HG03565 (cell line): ENCODE results near the gene CYRIA.
A peak's percentile ranks its signal among the peaks of the same experiment; 100 is the strongest.

ENCODE experiments used
- ATAC-seq: cut with Tn5 transposase; IDR thresholded peaks from one replicate; pipeline ENCODE4 v1.9.1; 2021; ENCODE audit warnings: mild to moderate bottlenecking, moderate library complexity; ENCODE audit not compliant: unreplicated experiment

The CYRIA gene

DNA sequence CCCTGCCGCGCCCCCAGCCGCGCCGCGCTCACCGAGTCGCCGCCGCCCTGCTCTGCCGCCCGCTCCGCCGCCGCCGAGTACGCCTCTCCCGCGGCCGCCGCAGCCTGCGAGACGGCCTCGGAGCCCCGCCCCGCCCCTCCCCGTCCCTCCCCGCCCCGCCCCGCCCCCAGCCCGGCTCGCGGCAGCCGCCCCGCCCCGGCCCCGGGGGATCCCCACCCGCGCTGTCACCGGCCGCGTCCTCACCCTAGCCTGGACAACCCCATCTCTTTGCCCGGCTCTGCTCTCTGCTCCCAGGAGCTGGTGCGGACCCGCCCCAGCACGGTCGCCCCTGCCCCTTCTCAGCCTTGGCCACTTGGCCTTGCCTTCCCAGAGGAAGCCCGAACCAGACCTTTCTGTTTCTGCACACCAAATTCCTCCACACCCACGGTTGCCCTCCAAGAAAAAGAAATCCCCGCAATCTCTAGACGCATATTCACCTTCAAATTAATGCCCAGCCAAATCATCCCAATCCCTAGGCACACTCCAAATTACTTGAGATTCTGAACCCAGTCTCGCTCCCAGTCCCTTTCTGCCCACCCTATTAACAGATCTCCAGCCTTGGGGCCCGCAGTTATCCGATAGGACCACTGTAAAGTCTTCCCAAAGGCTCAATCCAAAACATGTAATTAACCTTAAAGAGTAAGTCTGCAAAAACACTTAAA lies at the start of gene CYRIA:
Gene CYRIA (minus strand): TSS at position 87 of the 701 bp plus-strand sequence. CDS start 77,715 bp downstream, outside the sequence.
- peak; percentile 31 for ATAC-seq

DNA sequence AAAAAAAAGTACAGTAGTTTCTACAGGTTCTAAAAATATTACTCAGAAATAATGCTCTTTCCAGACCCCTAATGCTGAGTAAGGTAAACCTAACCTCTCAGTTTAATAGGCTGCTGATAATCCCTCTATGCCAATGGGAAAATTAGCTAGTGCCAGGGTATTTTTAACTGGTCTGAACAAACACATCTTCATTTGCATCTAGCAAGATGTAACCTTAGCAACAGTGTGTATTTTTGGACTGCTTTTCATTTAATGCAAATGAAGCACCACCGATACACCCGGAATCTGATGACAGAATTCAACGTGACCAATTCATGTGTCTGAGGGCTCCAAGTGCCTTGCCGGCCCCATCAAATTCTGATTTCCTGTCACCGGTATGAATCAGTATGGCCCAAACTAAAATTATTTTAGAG lies 47.4 kb upstream of the CYRIA start:
- ATAC-seq: peak; percentile 97

DNA sequence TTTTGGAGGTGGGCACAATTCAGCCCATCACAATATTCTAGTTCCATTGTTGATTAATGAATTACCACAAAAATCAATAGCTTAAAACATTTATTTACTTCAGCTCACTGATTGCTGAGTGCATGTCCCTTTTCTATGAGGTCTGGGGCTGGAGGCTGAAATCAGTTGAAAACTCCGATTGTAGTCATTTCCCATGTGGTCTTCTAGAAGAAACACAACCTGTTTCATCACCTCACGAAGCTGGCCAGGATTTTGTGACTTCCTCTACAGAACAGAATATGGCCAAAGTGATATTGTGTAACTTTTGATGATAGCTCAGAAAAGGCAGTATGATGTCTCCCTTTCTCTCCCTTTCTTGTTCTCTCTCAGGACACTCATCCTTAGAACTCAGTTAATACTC lies 44.1 kb upstream of the CYRIA start:
- no peak for ATAC-seq

DNA sequence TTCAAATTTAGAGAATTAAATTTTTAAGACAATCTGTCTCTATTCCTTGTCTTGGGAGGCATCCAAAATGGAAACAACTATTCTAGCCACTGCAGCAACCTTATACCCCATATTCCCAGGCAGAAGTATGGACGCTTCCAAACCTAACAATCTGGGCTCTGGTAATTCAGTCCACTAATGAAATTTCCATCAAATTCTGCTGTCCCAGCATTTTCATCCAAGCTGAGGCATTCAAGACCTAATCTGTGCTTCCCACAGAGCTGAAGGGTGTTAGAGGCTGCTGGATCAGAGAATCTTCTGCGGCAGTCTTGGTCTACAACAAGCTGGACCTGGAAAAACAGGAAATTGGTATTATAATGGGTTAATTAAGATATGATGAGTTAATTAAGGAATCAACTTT lies 42.5 kb upstream of the CYRIA start:
- ATAC-seq: no peak

DNA sequence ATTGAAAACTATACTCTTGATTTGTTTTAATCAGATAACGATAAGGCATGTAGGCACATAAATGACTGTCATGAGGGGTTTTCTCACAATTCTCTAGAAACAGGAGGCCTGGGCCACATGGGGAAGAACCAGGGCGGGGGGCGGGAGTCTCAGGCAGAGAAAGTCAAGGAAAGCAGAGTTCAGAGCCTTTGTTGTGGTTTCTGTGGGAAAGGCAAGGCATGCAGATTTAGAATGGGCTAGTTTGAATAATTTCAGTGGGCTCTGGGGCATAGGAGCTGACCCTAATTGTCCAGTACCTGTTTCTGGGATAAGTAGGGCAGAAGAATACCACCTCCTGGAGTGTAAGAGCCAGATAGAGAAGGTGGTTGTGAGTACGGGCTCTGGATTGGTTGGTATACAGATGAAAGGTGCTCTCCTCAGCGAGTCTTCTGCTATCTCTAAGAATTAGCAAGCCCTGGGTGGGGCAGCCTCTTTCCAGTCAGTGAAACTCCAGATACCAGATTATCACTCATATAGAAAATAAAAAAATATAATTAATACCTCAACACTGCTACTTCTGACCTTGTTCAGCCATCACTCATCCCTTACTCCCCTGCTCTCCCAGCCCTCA lies 41.5 kb upstream of the CYRIA start:
- no peak for ATAC-seq

DNA sequence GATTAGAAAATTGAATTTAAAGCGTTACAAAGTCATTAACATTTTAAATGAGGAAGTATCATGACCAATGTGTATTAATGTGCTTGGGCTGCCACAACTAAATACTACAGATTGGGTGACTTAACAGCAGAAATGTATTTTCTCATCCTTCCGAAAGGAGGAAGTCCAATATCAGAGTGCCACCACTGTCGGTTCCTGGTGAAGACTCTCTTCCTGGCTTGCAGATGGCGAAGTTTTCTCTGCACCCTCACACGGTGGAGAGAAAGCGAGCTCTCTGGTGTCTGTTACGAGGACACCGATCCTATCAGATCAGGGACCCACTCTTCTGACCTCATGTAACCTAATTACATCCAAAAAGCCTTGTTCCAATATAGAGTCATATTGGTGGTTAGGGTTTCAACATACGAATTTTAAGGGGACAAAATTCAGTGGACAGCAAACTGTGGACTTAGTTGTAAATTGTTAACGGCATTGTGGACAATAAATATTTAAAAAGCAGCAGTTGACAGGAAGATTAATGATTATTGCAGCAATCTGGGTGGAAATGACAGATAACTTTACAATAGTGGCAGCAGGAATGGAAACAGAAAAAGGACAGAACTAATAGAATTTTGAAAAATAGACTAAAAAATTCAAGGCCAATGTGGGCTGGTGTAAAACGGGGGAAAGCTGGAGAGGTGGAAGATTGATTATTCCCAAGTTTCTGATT lies 35.1 kb upstream of the CYRIA start:
- ATAC-seq: no peak

DNA sequence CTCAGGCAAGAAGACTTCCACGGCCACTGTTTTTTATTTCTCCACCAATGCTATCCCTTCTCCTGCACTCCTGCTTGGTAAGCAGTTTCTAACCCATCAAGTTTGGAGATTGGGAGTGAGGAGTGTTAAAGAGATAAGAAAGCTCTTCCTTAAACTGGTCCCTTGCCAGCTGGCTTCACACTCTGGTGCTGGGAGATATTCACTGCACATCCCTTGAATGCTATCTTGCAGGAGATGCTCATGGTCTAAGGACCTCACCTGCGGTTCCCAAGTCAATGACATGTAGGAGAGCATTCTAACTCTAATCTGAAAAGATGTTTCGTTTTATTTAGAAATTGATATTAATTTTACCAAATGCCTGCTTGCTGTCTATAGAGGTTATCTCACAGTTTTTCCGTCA lies 28.2 kb upstream of the CYRIA start:
- ATAC-seq: no peak

DNA sequence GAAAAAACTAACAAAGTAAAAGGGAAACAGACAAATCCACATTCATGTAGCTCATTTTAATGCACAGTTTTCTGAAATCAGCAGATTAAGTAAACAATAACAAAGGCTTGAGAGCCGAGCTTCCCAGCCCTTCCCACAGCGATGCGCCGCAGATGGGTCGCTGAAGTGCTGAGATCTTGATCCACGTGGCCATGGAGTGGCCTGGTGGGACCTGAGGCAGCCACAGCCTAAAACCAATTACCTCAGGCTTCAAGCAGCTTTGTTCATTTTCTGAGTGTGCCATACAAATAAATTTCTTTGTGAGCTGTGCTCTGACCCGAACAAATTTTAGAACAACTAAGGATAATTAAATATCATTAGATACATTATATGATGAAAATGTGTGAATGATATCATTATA lies 25.6 kb upstream of the CYRIA start:
- ATAC-seq: no peak

DNA sequence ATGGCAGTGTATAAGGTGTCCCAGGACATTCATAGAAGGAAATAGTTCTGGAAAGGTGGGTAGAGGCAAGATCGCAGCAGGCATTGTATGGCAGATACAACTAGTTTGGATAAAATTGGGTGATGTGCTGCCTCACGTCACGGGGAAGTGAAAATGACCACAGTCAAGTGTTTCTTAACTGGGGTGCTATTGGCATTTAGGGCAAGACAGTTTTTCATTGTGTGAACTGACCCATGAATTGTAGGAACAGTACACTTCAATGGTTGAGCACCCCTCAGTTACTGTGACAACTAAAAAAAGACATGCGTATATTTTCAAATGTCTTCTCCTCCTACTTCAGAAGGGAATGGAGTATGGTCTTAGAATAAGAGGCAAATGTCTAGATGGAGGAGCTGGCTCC lies 22.3 kb upstream of the CYRIA start:
- ATAC-seq: no peak

DNA sequence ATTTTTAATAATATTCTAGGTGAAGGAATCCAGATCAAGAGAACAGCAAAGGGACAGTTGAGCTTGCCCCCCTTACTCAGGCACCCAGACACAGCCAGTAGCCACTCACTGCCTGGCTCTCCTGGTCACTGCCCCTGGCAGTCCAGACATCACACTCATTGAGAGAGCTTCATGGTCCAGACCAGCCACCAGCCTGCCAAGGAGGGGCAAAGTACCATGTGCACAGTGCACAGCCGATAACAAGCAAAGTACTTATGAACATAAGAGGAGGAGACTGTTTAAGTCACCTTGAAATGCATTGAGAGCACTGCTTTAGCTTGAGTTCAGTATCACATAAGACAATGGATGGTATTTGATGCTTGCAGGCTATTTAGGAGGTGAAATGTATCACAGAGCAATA lies 21.6 kb upstream of the CYRIA start:
- ATAC-seq: no peak

DNA sequence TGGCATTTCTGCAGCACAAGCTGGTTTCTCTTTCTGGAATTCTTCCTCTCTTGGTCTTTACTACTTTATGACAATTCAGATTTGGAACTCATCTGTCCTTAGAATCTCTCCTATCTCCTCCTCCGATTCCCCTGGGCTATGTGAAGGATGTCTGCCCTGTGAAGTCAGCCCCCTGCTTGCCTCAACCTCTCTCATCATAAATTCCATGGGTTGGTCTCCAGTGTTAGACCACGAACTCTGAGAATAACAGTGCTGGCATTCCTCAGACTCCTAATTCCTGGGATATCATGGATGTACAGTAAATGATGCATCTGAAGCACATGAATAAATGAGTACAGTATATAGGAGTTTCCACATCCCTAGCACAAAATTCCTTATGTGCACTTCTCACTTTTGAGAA lies 21.0 kb upstream of the CYRIA start:
- no peak for ATAC-seq

DNA sequence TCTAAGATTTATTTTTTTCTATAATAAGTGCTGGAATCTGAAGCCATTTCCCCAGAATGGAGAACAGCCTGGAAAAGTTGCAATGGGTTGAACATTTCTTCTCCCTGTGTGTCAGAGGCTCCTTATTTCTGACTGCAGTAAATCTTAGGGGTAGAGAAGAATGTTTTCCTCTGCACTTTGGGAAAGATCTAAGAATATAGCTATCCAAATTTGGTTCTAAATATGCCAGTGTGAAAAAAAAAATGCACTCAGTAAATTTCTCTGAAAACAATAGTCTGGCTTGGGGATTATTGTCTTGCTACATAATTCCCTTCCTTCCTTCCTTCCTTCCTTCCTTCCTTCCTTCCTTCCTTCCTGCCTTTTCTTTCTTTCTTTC lies 19.7 kb upstream of the CYRIA start:
- no peak for ATAC-seq

DNA sequence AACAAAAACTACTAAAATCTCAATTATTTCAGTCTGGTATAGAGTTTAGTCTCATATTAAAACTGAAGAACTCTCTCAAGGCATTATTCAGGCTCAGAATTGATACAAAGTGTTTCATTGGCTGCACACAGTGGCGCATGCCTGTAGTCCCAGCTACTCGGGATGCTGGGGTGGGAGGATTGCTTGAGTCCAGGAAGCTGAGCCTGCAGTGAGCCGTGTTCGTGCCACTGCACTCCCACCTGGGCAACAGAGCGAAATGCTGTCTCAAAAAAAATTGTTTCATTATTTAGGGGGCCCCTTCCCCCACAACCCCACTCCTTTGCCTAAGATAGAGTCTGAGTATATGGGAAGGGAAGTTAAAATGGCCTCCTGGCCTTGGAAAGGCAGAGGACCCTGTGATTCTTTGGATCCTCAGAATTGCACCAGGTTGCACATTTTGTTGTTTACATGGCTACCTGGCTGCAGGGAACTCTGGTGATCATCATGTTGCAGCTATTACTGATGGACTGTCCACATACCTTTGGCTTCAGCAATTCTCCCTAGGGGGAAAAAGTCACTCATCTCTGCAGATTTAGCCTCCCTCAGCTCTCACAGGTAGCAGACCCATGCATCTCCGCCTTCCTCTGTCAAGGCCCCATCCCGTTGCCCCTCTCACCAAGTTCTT lies 19.2 kb upstream of the CYRIA start:
- no peak for ATAC-seq

DNA sequence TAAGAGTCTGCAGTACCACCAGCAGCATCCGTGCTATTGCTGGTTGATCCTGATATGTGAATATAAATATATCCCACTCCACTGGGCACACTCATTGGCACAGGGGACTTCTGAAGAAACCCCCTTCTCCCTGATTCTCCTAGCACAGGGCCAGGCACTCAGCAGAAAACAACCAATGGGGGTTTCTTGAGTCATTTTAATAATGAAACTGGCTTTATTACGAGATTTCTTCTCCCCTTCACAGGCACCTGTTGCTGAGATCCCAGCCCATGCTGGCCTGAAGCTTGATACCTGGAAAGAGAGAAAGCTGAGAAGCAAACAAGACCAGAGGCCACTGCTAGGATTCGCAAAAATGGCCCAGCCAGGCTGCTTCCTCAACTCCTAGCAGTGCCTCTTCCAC lies 17.9 kb upstream of the CYRIA start:
- no peak for ATAC-seq

DNA sequence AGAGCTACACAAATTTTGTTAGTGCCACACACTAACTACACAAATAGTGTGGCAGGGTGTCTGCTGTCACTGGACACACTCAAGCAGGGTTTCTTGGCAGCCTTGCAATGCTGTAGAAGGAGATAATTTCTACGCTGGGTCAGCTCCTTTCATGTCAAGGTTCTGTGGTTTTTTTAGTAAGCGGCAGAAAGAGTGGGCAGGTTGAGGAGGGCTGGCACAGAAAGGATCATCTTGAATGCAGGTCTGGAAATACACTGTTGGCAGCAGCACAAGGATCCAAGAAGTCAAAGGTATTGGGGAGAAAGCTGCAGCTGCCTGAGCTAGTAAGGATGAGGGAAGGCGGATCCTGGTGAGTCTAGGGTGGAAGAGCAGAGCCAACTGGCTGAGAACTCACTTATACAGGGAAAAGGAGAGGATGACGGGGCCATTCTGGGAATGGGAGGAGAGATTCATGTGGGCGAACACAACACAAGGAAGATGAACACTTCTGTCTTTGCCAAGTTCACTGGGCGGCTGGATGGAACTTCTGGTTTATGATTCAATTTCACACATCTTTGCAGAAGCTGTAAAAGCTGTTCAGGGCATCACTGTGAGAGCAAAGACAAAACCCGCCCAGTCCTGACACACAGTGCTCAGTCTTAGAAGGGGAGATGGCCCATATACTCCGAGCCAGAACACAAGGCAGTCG lies 16.9 kb upstream of the CYRIA start:
- ATAC-seq: no peak

DNA sequence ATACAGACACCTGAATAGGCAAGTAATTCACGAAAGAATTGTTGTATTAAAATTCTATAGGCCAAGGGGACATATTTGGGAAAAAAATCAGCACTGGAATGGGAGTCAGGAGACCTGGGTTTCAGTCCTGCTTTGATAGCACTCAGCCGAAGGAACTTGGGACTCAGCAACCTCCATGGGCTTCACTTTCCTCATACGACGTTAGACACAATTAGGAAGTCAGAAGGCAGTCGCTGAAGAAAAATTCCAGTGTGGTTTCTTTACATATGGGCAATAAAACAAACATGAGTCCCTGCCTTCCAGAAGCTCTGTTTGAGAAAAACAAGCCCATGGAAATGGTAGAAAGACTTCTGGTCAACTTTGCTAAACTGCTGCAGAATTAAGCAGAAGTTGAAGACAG lies 15.1 kb upstream of the CYRIA start:
- no peak for ATAC-seq

DNA sequence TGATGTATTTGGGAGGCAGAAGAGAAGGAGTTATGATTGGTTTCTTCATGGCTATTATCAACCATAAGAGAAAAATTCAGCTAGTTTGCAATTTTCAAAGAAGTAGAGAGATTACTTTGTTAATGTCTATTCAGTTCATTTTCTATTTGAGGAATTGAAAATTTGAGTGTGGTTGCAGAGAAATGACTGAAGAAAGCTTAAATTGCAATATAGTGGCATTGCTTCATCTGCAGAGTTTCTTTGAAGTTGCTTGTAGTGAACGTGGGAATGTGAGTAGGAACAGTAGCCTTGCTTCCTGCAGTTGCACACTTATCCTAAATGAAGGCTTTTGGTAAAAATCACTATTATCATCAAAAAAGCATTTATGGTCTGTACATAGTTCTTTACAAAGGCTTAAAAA lies 14.7 kb upstream of the CYRIA start:
- ATAC-seq: no peak

DNA sequence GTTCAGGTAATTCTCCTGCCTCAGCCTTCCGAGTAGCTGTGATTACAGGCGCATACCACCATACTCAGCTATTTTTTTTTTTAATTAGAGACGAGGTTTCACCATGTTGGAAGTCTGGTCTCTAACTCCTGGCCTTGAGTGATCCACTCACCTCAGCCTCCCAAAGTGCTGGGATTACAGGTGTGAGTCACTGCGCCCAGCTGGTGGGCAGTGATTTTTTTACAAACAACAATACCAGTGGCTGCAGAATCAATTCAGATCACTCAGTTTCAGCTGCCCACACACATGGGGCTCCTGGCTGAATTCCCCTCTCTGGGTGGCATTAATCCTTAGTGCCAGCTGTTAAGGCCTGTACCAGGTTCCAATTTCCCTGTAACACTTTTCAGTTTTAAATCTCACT lies 13.3 kb upstream of the CYRIA start:
- ATAC-seq: no peak

DNA sequence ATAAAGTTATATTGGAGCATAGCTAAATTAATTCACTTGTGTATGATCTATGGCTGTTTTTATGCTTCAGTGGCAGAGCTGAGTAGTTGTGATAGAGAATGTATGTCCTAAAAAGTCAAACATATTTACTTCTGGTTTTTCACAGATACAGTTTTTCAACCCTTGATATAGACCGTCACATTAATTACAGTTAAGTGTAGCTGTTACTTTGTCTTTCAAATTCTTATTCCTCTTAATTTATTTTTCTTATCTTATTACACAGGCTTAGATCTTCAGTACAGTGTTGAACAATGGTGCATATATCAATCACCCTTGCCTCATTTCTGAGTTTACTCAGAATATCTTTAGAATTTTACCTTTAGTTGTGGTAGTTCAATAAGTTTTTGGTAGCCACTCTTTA lies 12.2 kb upstream of the CYRIA start:
- no peak for ATAC-seq

DNA sequence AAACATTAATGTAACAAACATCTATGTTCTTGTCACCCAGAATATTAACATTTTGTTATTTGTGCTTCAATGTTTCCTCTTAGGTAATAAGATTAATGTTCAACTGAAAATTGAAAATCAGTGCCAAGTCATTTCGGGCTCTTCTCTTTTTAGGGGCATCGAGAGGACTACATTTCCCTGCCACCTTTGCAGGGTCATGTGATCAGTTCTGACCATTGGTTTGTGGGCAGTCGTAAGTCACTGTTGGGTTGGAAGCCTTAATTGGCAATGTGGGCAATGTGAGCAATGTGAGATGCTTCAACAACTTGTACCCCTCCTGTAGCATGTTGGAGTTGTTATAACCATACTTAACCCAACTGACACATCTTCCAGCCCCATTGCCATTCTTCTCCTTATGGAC lies 10.1 kb upstream of the CYRIA start:
- ATAC-seq: no peak

DNA sequence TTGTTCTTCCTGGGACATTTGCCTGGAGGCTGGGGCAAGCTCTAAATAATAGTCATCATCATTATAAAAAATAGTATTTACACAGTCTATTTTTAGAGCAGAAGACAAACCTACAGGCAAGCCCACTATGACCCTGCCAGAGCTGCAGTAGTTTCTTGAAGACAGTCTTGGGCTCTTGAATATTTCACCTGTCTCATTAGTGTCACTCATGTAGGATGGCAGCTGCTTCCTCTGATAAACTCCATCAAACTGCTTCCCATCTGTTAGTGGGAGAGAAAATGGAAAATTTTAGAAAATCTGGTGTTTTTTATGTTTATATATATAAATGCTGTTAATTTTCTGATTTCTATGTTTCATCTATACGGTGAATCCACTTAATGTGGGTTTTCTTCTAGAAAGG lies 8.5 kb upstream of the CYRIA start:
- ATAC-seq: no peak
